Measurements from ENCODE around the gene C2orf92.

GRCh38 chr2:97714084-97714949 lies 44.8 kb downstream of the C2orf92 start:
- TF ChIP-seq CTCF (conservative IDR thresholded peaks at IDR 0.05; ENCODE audit: low read length), result no peak
- TF ChIP-seq EZH2phosphoT487 (IDR thresholded peaks at IDR 0.05; ENCODE audit: borderline replicate concordance, low read depth, low read length), result no peak
